Kasumi-1 (cell line): ENCODE data around the gene INTS15.
"Not testable (repeated sequence)": the region's sequence is repeated elsewhere in the genome, so short reads cannot be mapped to it uniquely, and the experiment has no call there.

Source experiments
- DNase-seq, 2 experiments: peaks; one replicate each; lab custom pipeline; 2025; lab: John Stamatoyannopoulos, UW

Gene INTS15

DNA sequence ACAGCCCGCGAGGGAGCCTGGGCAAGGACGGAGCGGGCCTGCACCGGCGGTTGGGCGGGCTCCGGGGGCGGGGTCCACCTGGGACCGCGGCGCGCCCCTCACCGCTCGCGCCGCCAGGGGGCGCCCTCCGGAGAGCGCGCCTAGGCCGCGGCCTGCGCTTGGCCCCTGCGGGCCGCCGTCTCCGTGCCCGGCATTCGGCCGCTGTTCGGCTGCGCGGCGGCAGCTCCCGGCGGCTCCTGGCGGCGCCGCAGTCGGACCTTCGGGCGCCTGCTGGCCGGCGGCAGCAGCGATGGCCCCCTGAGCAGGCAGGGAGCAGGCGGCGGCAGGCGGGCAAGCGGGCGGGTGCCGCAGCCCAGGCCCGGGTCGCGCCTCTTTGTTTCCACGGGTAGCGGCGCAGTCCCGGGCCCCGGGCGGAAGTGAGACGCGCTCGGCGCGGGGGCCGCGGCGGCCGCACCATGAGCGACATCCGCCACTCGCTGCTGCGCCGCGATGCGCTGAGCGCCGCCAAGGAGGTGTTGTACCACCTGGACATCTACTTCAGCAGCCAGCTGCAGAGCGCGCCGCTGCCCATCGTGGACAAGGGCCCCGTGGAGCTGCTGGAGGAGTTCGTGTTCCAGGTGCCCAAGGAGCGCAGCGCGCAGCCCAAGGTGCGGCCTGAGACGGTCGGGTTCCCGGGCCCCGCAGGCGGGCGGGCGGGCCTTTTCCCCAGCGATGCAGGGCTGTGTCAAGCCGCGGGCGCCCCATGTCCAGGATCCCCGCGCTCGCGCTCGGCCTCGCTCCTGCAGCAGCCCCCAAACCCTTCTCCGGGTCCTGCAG is at the start of gene INTS15:
Gene INTS15 (plus strand): TSS at position 193 of the 816 bp plus-strand sequence. CDS start 263 bp downstream, at position 456.
- DNase-seq: peak; percentile 8 to 26

GRCh38 chr7:6542368-6542767 is 47.5 kb upstream of the INTS15 start:
- no peak for DNase-seq

DNA sequence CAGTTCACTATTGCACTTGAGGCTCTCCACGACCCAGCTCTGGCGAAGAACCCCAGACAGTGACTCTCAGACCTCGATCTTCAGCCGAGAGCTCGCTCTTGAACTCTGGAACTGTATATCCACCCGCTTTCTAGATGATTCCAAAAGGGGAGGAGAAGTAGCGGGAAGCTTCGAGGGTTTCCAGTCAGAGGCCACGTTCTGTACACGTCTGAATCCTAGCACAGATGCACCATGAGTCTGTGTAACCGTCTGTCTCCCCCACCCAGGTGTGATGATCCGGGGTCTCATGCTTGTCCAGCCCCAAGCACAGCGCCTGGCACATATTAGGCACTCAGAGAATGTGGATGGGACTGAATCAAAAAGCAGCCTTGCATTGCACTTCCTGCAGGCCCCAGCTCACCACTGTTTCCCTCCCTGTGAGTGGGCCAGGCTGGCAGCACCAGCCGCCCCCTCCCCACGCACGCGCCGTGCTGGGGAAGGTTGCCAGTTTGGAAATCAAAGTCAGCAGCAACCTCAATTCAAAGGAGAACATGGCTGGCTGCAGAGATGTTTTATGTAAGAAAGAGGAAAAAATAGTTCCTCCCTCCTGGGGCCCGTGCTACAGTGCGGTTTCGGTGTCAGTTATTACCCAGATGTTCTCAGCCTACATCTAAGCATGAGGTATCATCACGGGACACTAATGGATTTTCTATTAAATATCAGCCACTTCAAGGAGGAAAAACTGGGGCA is 44.3 kb upstream of the INTS15 start:
- DNase-seq: no peak

DNA sequence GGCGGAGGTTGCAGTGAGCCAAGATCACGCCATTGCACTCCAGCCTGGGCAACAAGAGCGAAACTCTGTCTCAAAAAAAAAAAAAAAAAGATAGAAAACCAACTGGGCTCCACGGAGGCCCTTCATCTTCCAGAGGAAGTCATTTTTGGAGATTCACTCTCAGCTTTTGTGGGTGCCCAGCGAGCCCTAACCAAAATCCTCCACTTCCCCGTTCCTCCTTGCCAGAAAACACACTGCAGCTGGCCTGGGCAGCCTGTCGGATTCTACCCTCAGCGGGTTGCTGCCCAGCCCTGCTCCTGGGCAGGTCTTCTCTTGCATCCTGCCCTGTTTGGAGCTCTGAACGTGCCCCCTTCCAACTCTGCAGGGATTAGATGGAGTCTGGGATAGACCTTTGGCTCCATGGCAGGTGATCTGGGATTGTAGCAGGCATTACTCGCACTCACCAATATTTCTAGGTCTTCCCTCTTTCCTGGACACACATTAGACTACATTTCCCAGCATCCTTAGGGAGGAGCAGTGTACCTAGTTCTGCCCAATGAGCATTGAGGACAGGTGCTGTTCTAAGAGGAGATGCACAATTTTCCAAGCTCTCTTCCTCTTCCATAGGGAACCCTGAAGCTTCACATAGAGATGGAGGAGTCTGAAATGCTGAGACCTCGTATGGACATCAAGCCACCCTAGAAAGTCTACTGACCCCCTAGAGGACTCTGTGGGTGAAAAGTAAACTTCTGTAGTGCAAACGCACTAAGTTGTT is 43.1 kb upstream of the INTS15 start:
- no peak for DNase-seq

DNA sequence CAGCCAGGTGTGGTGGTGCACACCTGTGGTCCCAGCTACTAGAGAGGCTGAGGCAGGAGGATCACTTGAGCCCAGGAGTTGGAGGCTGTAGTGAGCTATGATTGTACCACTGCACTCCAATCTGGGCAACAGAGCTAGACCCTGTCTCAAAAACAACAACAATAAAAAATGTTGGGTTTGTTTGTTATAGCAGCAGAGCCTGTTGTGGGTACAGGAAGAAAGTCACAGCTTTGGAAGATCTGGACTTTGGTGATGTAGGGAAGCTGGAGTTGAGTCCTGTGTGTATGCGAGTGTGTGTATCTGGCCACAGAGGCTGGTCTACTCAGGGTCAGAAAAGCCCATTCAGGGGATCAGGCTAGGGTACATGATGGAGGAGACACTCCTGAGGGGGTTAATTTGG is 42.4 kb upstream of the INTS15 start:
- no peak for DNase-seq

GRCh38 chr7:6551016-6551511 is 38.8 kb upstream of the INTS15 start, which contains the start of gene GRID2IP:
Gene GRID2IP (minus strand): TSS chr7:6551461. CDS start chr7:6551436, 25 bp downstream.
- DNase-seq: no peak

DNA sequence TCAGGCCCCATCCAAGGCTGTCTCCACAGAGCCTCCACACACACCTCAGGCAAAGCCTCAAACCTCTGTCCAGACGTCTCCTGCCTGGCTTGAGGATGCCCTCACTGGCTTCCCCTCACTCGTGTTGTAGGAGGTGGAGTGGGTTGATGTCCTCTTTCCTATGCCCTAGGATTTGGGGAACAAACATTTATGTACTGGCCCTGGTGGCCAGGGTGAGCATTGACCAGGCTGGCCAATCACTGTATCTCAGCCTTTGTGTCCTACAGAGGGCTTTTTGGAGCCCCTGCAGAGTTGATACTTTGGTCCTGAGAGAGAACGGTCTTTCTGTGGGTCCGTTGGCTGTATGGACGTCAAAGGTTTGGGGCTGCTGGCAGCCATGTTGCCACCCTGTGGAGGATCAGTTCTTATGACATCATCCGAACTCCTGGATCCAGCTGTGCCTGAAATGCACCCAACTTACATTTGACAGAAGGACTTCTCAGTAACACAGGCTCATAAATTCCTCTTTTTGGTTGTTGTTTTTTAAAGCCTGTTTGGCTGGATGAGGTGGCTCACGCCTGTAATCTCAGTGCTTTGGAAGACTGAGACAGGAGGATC is 36.3 kb upstream of the INTS15 start:
- no peak for DNase-seq

GRCh38 chr7:6554848-6555247 is 35.0 kb upstream of the INTS15 start:
- no peak for DNase-seq

- DNase-seq: no peak
These were observed 33.6 kb upstream of the INTS15 start for GRCh38 chr7:6556196-6556595.

DNA sequence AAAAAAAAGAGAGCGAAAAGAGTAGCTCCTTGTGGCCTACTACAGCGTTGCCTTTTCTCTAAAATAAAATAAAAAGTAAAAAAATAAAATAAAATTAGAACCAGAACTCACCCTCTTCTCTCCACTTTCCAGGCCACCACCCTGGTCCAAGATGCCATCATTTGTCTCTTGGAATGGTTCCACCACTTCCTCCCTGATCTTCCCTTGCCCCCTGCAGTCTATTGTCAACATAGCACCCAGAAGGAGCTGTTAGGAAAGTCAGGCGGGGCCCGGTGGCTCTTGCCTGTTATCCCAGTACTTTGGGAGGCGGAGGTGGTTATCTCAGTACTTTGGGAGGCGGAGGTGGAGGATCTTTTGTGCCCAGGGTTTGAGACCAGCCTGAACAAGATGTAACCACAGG is 31.0 kb upstream of the INTS15 start:
- peak; percentile 37 to 45 for DNase-seq

GRCh38 chr7:6559896-6560295 is 29.9 kb upstream of the INTS15 start:
- no peak for DNase-seq

DNA sequence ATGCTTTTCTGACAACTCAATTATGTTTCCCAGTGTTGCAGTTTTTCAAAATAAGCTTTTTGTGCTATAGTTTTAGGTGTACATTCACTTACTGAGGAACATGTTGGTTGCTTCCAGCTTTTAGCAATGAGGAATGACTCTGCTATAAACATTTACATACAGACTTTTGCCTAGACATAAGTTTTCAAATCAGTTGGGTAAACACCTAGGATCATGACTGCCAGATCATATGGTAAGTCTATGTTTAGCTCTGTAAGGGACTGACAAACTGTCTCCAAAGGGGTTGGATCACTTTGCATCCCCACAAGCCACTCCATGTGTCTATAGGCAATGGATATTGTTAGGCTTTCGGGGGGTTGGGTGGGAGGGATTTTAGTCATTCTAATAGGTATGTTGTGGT is 27.7 kb upstream of the INTS15 start:
- DNase-seq: no peak

DNA sequence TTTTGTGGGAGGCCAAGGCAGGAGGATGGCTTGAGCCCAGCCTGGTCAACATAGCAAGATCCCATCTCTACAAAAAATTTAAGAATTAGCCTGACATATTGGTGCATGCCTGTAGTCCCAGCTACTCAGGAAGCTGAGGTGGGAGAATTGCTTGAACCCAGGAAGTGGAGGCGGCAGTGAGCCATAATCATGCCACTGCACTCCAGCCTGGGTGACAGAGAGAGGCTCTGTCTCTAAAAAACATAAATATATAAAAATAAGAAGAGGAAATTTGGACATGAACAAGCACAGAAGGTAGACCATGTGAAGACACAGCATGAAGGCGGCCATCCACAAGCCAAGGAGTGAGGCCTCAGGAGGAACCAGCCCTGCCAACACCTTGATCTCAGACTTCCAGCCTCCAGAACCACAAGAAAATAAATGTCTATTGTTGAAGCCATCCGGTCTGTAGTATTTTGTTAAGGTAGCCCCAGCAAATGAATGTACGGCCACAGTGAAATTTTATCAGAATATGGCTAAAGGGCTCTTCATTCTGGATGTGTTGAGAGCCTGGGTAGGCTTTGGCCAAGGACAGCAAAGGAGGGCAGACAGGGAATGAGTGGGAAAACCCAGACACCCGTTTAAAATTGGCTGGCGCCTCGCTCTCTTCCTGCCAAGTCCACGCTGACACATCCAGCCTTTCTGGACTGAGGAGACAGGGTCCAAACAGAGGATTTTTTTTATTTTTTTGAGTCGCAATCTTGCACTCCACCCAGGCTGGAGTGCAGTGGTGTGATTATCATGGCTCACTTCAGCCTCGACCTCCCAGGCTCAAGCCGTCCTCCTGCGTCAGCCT is 25.7 kb upstream of the INTS15 start:
- no peak for DNase-seq

DNA sequence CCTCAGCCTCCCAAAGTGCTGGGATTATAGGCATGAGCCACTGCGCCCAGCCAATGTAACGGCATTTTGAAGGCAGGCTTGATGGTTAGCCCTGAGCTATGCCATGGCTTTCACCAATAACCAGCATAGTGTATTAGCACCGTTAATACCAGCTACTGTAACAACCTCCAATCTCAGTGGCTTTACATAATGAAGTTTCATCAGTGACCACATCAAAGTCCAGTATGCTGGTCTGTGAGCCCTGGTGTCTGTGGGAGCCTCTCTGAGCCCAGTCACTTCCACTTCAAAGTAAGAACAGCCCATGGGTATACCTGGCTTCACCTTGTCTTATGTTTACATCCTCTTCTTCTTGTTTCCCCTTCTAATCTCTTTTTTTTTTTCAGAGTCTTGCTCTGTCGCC is 24.2 kb upstream of the INTS15 start:
- DNase-seq: no peak

GRCh38 chr7:6567886-6568285 is 21.9 kb upstream of the INTS15 start:
- no peak for DNase-seq

DNA sequence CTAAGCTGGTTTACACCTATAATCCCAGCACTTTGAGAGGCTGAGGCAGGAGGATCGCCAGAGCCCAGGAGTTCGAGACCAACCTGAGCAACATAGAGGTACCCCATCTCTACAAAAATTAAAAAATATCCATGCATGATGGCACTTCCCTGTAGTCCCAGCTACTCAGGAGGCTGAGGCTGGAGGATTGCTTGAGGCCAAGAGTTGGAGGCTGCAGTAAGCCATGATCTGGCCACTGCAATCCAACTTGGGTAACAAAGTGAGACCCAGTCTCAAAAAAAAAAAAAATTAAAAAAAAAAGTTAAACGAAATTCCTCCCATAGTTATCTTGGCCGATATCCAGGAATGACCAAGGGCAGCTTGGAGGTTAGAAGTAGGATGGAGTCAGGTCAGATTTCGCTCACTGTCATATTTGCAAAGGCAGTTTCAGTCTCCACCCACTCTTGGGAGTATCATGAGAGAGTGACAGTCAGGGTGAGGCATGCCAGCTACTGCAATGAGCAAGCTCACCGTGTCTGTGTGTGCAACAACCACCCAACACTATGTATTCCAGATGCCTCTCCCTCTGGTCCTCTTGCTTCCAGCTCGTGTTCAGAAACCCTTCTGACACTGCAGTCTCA is 18.6 kb upstream of the INTS15 start:
- no peak for DNase-seq

GRCh38 chr7:6575281-6576023 is 14.4 kb upstream of the INTS15 start:
- DNase-seq: no peak

- no peak for DNase-seq
These were observed 13.6 kb upstream of the INTS15 start for GRCh38 chr7:6576024-6576866.

- not testable (repeated sequence) for DNase-seq
These were observed 12.9 kb upstream of the INTS15 start for GRCh38 chr7:6576867-6577368.
